Erythroblast (primary cell): Measurements from ENCODE around the gene AAK1.

ENCODE experiments used
- GATA1 ChIP-seq: IDR thresholded peaks from 2 replicates; pipeline ENCODE4 v1.6.1; 2011; ENCODE audit warnings: low read depth, mild to moderate bottlenecking, control low read depth, low read length, moderate library complexity
- POLR2A ChIP-seq: IDR thresholded peaks from 2 replicates; pipeline ENCODE4 v1.6.1; 2011; ENCODE audit warnings: mild to moderate bottlenecking, low read length

DNA sequence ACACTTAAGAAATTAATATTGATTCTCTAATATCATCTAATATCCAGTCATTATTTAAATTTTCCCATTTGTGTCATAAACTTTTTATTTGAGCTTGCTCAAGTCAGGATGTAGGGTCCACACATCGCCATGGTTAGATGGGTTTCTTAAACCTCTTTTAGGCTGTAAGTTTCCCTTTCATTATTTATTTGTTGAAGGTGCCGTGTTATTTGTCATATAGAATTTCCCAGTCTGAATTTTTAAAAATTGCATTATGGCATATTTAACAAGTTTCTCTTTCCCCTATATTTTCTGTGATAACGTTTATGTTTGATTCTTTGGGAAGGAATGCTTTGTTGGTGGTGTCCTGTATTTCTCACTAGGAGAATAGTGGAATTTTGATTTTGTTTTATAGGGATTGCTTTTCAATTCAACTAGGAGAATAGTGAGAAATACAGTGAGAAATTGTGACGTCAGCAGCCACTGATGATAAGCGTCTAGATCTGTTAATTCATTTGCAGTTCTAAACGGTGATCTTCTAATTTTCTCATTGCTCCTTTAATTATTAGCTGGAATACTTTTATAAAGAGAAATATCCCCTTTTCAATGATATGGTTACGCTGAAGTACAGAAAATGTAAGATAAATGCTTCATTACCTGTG lies 44.6 kb upstream of the AAK1 start:
- TF ChIP-seq POLR2A = no peak
- no peak for TF ChIP-seq GATA1
